GOT3 (cell line): ENCODE results near the gene AP1B1.
"Not testable (repeated sequence)": the region's sequence is repeated elsewhere in the genome, so short reads cannot be mapped to it uniquely, and the experiment has no call there.

ENCODE experiments used
- DNase-seq: peaks from one replicate; lab custom pipeline; 2025; ENCODE audit warnings: mixed read lengths; lab: John Stamatoyannopoulos, UW

The AP1B1 gene

GRCh38 chr22:29386708-29387107, 1.7 kb downstream of the AP1B1 start:
- DNase-seq: no peak

GRCh38 chr22:29385748-29386147, 2.6 kb downstream of the AP1B1 start:
- DNase-seq: no peak

GRCh38 chr22:29385151-29385704, 3.1 kb downstream of the AP1B1 start:
- DNase-seq: no peak

GRCh38 chr22:29383740-29384139, 4.6 kb downstream of the AP1B1 start:
- no peak for DNase-seq

GRCh38 chr22:29382580-29383302, 5.6 kb downstream of the AP1B1 start:
- no peak for DNase-seq

GRCh38 chr22:29380856-29381255, 7.5 kb downstream of the AP1B1 start:
- no peak for DNase-seq

- no peak for DNase-seq
These were observed 8.2 kb downstream of the AP1B1 start for GRCh38 chr22:29380032-29380781.

- no peak for DNase-seq
These were observed 9.1 kb downstream of the AP1B1 start for GRCh38 chr22:29379258-29379657.

- no peak for DNase-seq
These were observed 10.4 kb downstream of the AP1B1 start for GRCh38 chr22:29377979-29378378.

- not testable (repeated sequence) for DNase-seq
These were observed 11.7 kb downstream of the AP1B1 start for GRCh38 chr22:29376705-29377104.

- no peak for DNase-seq
These were observed 12.8 kb downstream of the AP1B1 start for GRCh38 chr22:29375398-29376076.

- DNase-seq: not testable (repeated sequence)
These were observed 13.6 kb downstream of the AP1B1 start for GRCh38 chr22:29374806-29375205.

GRCh38 chr22:29374401-29374800, 14.0 kb downstream of the AP1B1 start:
- DNase-seq: no peak

- no peak for DNase-seq
These were observed 17.8 kb downstream of the AP1B1 start for GRCh38 chr22:29370537-29370936.

GRCh38 chr22:29369460-29369859, 18.9 kb downstream of the AP1B1 start:
- no peak for DNase-seq

- DNase-seq: no peak
These were observed 28.9 kb downstream of the AP1B1 start for GRCh38 chr22:29359469-29359868.

GRCh38 chr22:29357193-29357890, 31.0 kb downstream of the AP1B1 start:
- DNase-seq: not testable (repeated sequence)

GRCh38 chr22:29353860-29354259, 34.5 kb downstream of the AP1B1 start:
- DNase-seq: no peak

- DNase-seq: no peak
These were observed 35.1 kb downstream of the AP1B1 start for GRCh38 chr22:29353286-29353685.

- no peak for DNase-seq
These were observed 35.6 kb downstream of the AP1B1 start for GRCh38 chr22:29352778-29353177.

GRCh38 chr22:29351891-29352290, 36.5 kb downstream of the AP1B1 start:
- no peak for DNase-seq

GRCh38 chr22:29351042-29351441, 37.3 kb downstream of the AP1B1 start:
- no peak for DNase-seq
